ENCODE results near the gene PRR5. TPM values are rescaled to one million over a fixed set of nuclear protein-coding genes. Genes with fewer than 3 reads are reported as not detected.

Gene PRR5
- total RNA-seq, 1 donor from 2014 or later: 4.0 TPM

GRCh38 chr22:44683237-44683636, 18.8 kb upstream of the PRR5 start:
- no peaks in the 10 kb centered on the region for H3K36me3 ChIP-seq

GRCh38 chr22:44683881-44684280, 18.1 kb upstream of the PRR5 start:
- Histone ChIP-seq H3K4me3 (no peak overlapping the region), H3K4me2 (no peak overlapping the region), H3K27me3 (no peaks in the 10 kb centered on the region), H3K36me3 (no peaks in the 10 kb centered on the region), H3F3A (ENCODE audit: low read depth) (no peaks in the 10 kb centered on the region), H4K20me1 (ENCODE audit: low read depth) (peaks cover 3% of the 10 kb centered on the region), H2AFZ (replicated peaks) (no peak overlapping the region), H3K27ac (no peak overlapping the region), H3K9ac (no peak overlapping the region), H3K9me3 (ENCODE audit: low read depth) (no peaks in the 10 kb centered on the region), H3K79me2 (ENCODE audit: low read depth) (no peaks in the 10 kb centered on the region), H3K4me1 (peaks cover 6% of the 10 kb centered on the region)
- Mint-ChIP-seq H3K36me3 (no peaks in the 10 kb centered on the region), H3K27me3 (ENCODE audit: insufficient read depth, low read depth) (peaks cover 11% of the 10 kb centered on the region), H3K27ac (no peak overlapping the region), H3K9me3 (no peaks in the 10 kb centered on the region), H3K4me3 (no peak overlapping the region), H3K4me1 (peaks cover 33% of the 10 kb centered on the region)
- no peak for TF ChIP-seq EZH2 (IDR thresholded peaks at IDR 0.05)
- TF ChIP-seq CTCF (IDR thresholded peaks at IDR 0.05): no peak
- TF ChIP-seq EZH2phosphoT487 (IDR thresholded peaks at IDR 0.05): no peak
- no peak for DNase-seq (ENCODE audit: low spot score)

More at GRCh38 chr22:44683237-44683636, 18.8 kb upstream of the PRR5 start:
- Mint-ChIP-seq H3K9me3 (no peaks in the 10 kb centered on the region), H3K4me3 (no peak overlapping the region), H3K36me3 (no peaks in the 10 kb centered on the region), H3K27me3 (ENCODE audit: insufficient read depth, low read depth) (peaks cover 11% of the 10 kb centered on the region), H3K4me1 (peaks cover 36% of the 10 kb centered on the region), H3K27ac (no peak overlapping the region)
- peaks cover 6% of the 10 kb centered on the region for H3K4me1 ChIP-seq
- no peaks in the 10 kb centered on the region for H3F3A ChIP-seq (ENCODE audit: low read depth)
- no peak overlapping the region for H3K4me2 ChIP-seq
- no peaks in the 10 kb centered on the region for H3K27me3 ChIP-seq
- no peaks in the 10 kb centered on the region for H3K9me3 ChIP-seq (ENCODE audit: low read depth)
- H3K79me2 ChIP-seq (ENCODE audit: low read depth): no peaks in the 10 kb centered on the region
- DNase-seq (ENCODE audit: low spot score): no peak
- no peak overlapping the region for H3K4me3 ChIP-seq
- H3K27ac ChIP-seq: no peak overlapping the region
- H3K9ac ChIP-seq: no peak overlapping the region
- H4K20me1 ChIP-seq (ENCODE audit: low read depth): peaks cover 3% of the 10 kb centered on the region
- H2AFZ ChIP-seq (replicated peaks): no peak overlapping the region
- TF ChIP-seq EZH2 (IDR thresholded peaks at IDR 0.05) (no peak), EZH2phosphoT487 (IDR thresholded peaks at IDR 0.05) (no peak), CTCF (IDR thresholded peaks at IDR 0.05) (no peak)

GRCh38 chr22:44684506-44685383, 17.3 kb upstream of the PRR5 start:
- no peak overlapping the region for H3K4me2 ChIP-seq
- no peaks in the 10 kb centered on the region for H3K79me2 ChIP-seq (ENCODE audit: low read depth)
- H3K4me1 ChIP-seq: peaks cover 6% of the 10 kb centered on the region
- Mint-ChIP-seq H3K36me3 (no peaks in the 10 kb centered on the region), H3K27ac (peak overlapping the region; percentile 74), H3K4me1 (peaks cover 26% of the 10 kb centered on the region), H3K4me3 (peak overlapping the region; percentile 46), H3K9me3 (no peaks in the 10 kb centered on the region), H3K27me3 (ENCODE audit: insufficient read depth, low read depth) (peaks cover 9% of the 10 kb centered on the region)
- no peaks in the 10 kb centered on the region for H3F3A ChIP-seq (ENCODE audit: low read depth)
- H3K4me3 ChIP-seq: no peak overlapping the region
- H4K20me1 ChIP-seq (ENCODE audit: low read depth): peaks cover 3% of the 10 kb centered on the region
- no peaks in the 10 kb centered on the region for H3K36me3 ChIP-seq
- no peaks in the 10 kb centered on the region for H3K27me3 ChIP-seq
- no peak for TF ChIP-seq EZH2phosphoT487 (IDR thresholded peaks at IDR 0.05)
- peak; percentile 97 for TF ChIP-seq CTCF (IDR thresholded peaks at IDR 0.05)
- no peak overlapping the region for H2AFZ ChIP-seq (replicated peaks)
- DNase-seq (ENCODE audit: low spot score): peak; percentile 93
- H3K9ac ChIP-seq: no peak overlapping the region
- H3K9me3 ChIP-seq (ENCODE audit: low read depth): no peaks in the 10 kb centered on the region
- H3K27ac ChIP-seq: no peak overlapping the region
